ENCODE data around the gene CSF3R.

The CSF3R gene

GRCh38 chr1:36482724-36483388 is at the start of gene CSF3R:
TSS of gene CSF3R (minus strand) at chr1:36482913. CDS start at chr1:36479496, 3,417 bp downstream.
- no peak for DNase-seq (ENCODE audit: low read depth in 3 of 3, low spot score in 1 of 3)

DNA sequence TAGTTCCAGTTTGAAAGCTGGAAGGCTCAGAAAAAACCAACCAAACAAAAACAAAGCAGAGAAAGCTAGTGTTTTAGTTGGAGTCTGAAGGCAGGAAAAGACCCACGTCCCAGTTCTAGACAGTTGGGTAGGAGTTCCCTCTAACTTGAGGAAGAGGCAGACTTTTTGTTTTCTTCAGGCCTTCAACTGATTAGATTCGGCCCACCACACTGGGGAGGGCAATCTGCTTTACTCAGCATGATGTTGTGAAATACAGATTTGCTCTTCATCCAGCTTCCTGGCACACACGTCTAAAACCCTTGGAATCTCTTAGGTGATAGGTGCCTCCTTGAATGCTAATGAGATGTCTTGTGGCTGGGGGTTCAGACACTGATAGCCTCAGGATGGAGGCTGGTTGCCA is 49.1 kb upstream of the CSF3R start:
- DNase-seq (ENCODE audit: low read depth in 3 of 3, low spot score in 1 of 3) = no peak

DNA sequence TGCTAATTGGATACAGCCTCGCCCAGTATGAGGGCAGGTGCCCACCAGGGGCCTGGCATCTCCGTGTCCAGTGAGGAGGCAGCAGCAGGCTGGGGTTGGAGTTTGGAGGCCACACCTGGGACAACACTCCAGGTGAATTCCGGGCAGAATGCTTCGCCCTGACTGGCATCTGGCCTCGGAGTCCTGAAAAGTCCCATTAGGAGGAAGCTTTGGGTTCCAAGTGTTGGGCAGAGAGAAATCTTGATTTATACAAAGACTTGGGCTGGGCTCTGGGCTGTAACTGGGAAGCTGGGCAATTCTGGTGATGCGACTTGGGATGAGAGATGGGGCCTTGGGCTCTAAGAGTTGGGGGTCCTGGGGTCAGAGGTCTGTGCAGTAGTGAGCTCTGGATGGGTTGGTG is 48.1 kb upstream of the CSF3R start:
- no peak for DNase-seq (ENCODE audit: low read depth in 3 of 3, low spot score in 1 of 3)

- no peak for DNase-seq (ENCODE audit: low read depth in 3 of 3, low spot score in 1 of 3)
Measured at GRCh38 chr1:36530261-36530660, 47.5 kb upstream of the CSF3R start.

DNA sequence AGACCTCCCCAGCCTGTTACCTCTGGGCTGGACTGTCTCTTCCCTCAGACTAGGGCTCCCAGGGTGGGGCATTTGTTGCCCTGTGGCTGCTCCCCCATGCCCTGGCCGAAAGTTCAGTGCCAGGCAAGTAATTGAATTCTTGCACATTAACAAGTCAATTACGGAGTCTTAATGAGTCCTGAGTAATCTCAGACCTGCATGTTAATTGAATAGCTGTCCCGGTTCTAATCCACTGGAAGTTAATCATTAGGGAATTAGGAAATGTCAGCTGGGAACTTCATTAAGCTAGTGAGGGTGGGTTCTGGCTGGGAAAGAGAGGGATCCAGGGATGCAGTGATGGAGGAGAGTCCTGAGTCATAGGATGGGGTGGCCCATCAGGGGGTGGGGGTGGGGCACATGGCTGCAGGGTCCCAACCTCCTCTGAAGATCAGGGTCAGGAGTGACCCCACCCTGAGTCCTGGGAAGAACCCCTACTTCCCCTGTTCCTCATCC is 47.1 kb upstream of the CSF3R start:
- DNase-seq (ENCODE audit: low read depth in 3 of 3, low spot score in 1 of 3) = no peak

DNA sequence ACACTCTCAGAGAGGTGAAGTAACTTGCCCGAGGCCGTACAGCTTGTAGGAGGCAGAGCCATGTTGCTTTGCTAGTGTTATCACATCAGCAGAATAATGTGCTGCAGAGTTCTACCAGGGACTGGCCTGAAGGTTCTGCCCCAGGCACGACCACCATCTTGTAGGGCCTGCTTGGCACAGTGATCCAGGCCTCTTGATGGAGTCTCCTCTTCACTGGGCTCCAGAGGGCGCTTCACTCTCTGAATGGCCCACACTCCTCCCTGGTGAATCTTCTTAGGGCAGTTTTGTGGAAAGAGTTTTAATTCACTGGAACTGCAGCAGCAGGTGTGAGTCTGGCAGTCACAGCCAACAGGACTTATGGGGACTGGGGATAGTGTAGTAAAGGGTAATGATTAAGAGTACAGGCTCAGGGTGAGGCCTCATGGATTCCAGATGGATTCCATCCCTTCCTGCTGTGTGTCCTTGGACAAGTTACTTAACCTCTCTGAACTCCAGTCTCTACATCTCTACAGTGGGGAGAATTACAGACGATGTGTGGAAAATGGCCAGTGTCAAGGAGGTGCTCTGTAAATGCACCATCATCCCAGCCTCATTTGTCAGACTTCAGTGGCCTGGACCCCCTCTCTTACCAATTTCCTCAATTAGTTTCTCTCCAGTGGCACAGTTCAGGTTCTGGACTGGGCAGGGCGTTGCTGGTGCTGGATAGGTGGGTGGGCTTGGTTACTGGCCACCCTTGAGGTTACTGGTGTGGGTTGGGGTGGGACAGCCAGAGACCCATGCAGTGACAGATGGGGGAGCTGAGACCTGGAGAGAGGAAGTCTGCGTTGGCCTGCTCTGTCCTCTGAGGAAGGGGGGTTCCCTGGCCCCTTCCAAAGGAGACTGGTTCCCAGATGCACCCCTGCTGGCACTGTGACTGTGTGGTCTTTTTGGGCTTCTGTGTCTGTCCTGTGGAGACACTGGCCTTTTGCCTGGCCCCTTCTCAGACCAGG is 45.9 kb upstream of the CSF3R start:
- no peak for DNase-seq (ENCODE audit: low read depth in 3 of 3, low spot score in 1 of 3)

DNA sequence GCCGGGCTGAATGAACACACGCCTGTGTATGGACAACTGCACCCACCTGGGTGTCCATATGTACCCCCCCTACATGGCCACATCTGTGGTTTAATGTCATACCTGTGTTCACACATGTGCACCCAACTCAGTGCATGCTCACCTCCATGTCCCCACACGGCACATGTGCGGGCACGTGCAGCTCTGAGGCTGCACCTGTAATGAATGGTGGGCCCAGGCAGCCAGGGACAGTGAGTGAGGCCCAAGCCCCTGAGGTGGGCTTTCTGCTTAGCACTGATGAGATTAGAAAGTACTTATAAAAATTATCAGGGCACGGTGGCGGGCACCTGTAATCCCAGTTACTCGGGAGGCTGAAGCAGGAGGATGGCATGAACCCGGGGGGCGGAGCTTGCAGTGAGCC is 42.5 kb upstream of the CSF3R start:
- DNase-seq (ENCODE audit: low read depth in 3 of 3, low spot score in 1 of 3) = no peak

GRCh38 chr1:36524359-36525062 is 41.8 kb upstream of the CSF3R start:
- no peak for DNase-seq (ENCODE audit: low read depth in 3 of 3, low spot score in 1 of 3)

GRCh38 chr1:36523850-36524249 is 41.1 kb upstream of the CSF3R start:
- peak in 1 of 3 donors; percentile 3 for DNase-seq (ENCODE audit: low read depth in 3 of 3, low spot score in 1 of 3)

DNA sequence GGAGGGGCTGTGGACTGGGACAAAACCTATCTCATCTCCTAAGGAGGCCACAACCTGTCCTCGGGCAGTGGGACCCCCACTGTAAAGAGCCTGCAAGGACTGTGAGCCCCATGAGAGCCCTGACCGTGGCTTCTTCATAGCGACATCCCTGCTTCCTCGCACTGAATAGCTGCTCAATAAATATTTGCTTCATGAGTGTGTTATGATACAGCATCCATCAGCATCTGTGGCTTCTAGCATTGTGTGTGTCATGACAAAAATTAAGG is 40.5 kb upstream of the CSF3R start:
- DNase-seq (ENCODE audit: low read depth in 3 of 3, low spot score in 1 of 3) = no peak

DNA sequence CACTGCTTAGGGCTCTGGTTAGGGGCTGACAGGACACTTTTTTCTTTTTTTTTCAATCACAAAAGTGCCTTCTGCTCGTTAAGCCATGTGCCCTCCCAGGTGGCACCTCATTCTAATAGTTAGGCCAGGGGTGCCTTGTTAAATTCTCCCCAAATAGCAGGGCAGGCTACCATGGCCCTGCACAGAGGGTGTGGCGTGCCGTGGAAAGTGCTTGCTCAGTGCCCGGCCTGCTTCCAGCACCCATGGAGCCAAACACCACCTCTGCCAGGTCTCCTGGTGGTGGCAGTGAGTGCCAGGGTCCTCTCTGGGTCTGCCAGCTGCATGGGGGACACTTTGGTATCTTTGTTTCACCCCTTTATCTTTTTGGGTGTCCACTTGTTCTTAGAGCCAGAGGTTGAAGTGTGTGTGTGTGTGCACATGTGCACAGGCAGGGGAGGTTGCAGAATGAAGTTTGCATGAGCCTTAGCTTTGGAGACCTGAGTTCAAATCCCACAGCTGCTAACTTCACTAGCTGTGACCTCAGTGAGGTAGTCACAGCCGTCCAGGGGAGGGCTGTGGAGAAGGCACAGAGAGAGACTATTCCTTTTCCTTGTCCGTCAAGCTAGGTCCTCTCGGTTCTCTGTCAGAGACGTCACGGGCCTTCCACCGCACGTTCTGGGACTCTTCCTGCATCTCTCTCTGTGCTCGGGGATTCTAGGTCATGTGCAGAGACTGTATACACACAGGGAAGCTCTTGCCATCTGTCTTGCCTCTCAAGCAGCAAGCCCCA is 39.9 kb upstream of the CSF3R start:
- DNase-seq (ENCODE audit: low read depth in 3 of 3, low spot score in 1 of 3) = no peak

- DNase-seq (ENCODE audit: low read depth in 3 of 3, low spot score in 1 of 3) = no peak
Measured at GRCh38 chr1:36522021-36522420, 39.3 kb upstream of the CSF3R start.

- no peak for DNase-seq (ENCODE audit: low read depth in 3 of 3, low spot score in 1 of 3)
Measured at GRCh38 chr1:36520771-36521420, 38.2 kb upstream of the CSF3R start.

DNA sequence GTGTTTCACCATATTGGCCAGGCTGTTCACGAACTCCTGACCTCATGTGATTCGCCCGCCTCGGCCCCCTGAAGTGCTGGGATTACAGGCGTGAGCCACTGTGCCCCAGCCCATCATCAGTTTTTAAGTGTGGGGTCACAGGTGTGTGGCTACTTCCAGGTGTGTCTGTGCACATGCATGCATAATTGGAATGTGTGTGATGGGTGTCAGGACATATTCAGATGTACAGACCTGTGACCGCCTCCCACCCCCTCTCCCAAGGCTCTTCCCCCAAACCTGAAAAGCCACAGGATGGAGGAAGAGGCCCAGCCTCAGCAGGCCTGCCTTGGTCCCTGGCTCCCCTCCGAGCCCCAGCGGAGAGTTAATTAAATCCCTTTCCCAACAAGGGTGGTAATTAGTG is 37.3 kb upstream of the CSF3R start:
- DNase-seq (ENCODE audit: low read depth in 3 of 3, low spot score in 1 of 3) = no peak

DNA sequence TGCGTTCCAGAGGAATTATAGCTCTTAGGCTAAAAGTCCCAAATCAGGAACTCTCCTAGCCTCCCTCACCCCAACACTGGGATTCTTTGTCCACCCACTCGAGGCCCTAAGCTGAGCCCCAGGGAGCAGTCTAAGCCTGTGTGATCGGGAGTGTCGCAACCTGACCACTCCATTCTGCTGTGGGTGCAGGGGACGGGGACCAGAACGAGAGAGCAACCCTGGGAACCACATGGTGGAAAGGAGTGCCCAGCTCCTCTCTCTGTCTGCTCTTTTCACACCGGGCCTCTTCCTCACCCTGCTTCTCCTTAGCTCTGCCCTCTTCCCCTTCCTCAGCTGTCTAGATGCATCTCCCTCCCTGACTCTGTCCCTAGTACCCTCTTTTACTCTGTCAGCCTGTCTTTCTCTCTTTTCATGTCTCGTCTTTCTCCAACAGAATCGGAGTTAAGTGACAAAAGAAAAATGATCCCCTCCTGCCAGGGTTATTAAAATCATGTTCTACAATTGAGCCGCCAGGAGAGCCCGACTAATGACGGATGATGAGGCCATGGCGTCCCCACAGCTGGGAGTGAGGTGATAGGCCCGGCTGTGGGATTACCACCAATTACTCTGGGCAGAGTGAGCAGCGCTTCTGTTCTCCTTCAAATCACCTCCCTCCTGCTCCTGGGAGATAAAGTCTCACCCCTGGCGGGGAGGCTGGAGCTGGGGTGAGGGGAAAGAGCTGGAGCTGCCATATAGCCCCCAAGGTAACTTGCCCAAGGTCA is 34.5 kb upstream of the CSF3R start:
- DNase-seq (ENCODE audit: low read depth in 3 of 3, low spot score in 1 of 3) = no peak

- peak in 1 of 3 donors; percentile 23 for DNase-seq (ENCODE audit: low read depth in 3 of 3, low spot score in 1 of 3)
Measured at GRCh38 chr1:36516372-36517010, 33.8 kb upstream of the CSF3R start.

GRCh38 chr1:36515315-36516138 is 32.8 kb upstream of the CSF3R start:
- no peak for DNase-seq (ENCODE audit: low read depth in 3 of 3, low spot score in 1 of 3)

DNA sequence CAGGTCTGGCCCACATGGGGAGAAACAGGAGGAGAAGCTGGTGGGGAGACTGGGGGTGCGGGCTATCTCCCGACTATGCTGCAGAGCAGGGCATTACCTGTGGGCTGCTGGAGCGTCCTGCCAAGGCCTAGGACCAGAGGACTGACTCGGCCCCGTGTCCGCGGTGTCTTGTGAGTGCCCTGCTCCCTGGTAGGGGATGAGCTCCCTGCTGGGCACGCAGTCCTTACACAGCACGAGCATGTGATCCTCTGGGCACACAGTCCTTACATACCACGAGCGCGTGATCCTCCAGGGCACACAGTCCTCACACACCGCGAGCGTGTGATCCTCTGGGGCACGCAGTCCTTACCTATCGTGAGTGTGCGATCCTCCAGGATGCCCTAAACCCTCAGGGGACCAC is 31.8 kb upstream of the CSF3R start:
- no peak for DNase-seq (ENCODE audit: low read depth in 3 of 3, low spot score in 1 of 3)
